Mesendoderm (in vitro differentiated cells): ENCODE results near the gene WDR48.

Source experiments
- DNase-seq: peaks from one replicate; pipeline ENCODE4 v3.0.0; 2013
- H2AK5ac ChIP-seq: 2 replicates; pipeline ENCODE4 v1.6.1; 2013; ENCODE audit warnings: low read length, inconsistent platforms
- H2BK120ac ChIP-seq: 2 replicates; pipeline ENCODE4 v1.6.1; 2013; ENCODE audit warnings: low read depth, mild to moderate bottlenecking, low read length, moderate library complexity, mixed read lengths
- H2BK15ac ChIP-seq: replicated peaks from 2 replicates; pipeline ENCODE4 v1.6.1; 2013; ENCODE audit warnings: low read depth, mild to moderate bottlenecking, moderate library complexity
- H2BK5ac ChIP-seq: 2 replicates; pipeline ENCODE4 v1.6.1; 2013; ENCODE audit warnings: low read length, inconsistent platforms
- H3K18ac ChIP-seq: 2 replicates; pipeline ENCODE4 v1.6.1; 2013; ENCODE audit warnings: mild to moderate bottlenecking, low read length, mixed read lengths
- H3K23ac ChIP-seq: one replicate; pipeline ENCODE4 v1.6.1; 2013; ENCODE audit warnings: low read length
- H3K27ac ChIP-seq: 2 replicates; pipeline ENCODE4 v1.5.1; 2013; ENCODE audit warnings: low read depth, mild to moderate bottlenecking, inconsistent platforms, low read length, moderate library complexity
- H3K27me3 ChIP-seq: 2 replicates; pipeline ENCODE4 v1.6.1; 2013; ENCODE audit warnings: low read length, control low read depth, mild to moderate bottlenecking, inconsistent platforms; ENCODE audit not compliant: insufficient read depth, poor library complexity
- H3K36me3 ChIP-seq: 2 replicates; pipeline ENCODE4 v1.6.1; 2013; ENCODE audit warnings: low read length, inconsistent platforms; ENCODE audit not compliant: control insufficient read depth, insufficient read depth
- H3K4ac ChIP-seq: one replicate; pipeline ENCODE4 v1.6.1; 2013; ENCODE audit warnings: low read depth, mild to moderate bottlenecking, low read length, moderate library complexity
- H3K4me1 ChIP-seq: 2 replicates; pipeline ENCODE4 v1.6.1; 2013; ENCODE audit warnings: low read depth, low read length, inconsistent platforms; ENCODE audit not compliant: control insufficient read depth
- H3K4me2 ChIP-seq: 2 replicates; pipeline ENCODE4 v1.6.1; 2013; ENCODE audit warnings: low read length
- H3K4me3 ChIP-seq: 2 replicates; pipeline ENCODE4 v1.5.1; 2013; ENCODE audit warnings: mild to moderate bottlenecking, low read length
- H3K56ac ChIP-seq: one replicate; pipeline ENCODE4 v1.6.1; 2013; ENCODE audit warnings: low read length
- H3K79me1 ChIP-seq: 2 replicates; pipeline ENCODE4 v1.6.1; 2013; ENCODE audit warnings: low read length, inconsistent platforms
- H3K79me2 ChIP-seq: 2 replicates; pipeline ENCODE4 v1.6.1; 2013; ENCODE audit warnings: mild to moderate bottlenecking, low read length; ENCODE audit not compliant: control insufficient read depth, insufficient read depth
- H3K9ac ChIP-seq: 2 replicates; pipeline ENCODE4 v1.6.1; 2013; ENCODE audit warnings: low read length, inconsistent platforms
- H4K5ac ChIP-seq: one replicate; pipeline ENCODE4 v1.6.1; 2013; ENCODE audit warnings: low read length
- H4K8ac ChIP-seq: one replicate; pipeline ENCODE4 v1.6.1; 2013; ENCODE audit warnings: low read depth, mild to moderate bottlenecking, control low read depth, low read length, moderate library complexity
- WGBS: extraction: QIAGEN DNeasy Blood & Tissue Kit; methylation state at CpG from one replicate; pipeline ENCODE4 v1.1.7; 2013; ENCODE audit warnings: low lambda C conversion rate, missing lambda C conversion rate; ENCODE audit not compliant: insufficient coverage; ENCODE audit errors: extremely low coverage; 5-methylcytosine and 5-hydroxymethylcytosine counted together

WDR48 gene

DNA sequence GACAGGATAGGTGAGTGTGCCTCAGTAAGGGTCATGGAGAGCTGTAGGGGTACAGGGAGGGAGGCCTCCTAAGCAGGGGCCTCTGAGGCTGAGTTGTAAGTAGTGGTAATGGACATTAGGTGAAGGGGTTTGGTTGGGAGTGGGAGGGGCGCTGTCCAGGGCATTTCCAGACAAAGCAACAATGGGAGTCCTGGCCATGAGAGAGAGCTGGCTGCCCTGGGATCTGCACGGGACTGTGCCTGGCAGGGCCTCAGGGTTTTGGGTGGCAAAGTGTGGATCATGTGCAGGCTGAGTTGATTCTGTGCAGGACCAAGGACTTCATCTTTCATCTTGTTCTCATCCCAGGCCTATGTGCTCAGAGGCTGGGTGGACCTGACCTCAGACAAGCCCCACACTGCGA, 60.3 kb downstream of the WDR48 start:
- H3K18ac ChIP-seq, result no peak overlapping the region
- H3K23ac ChIP-seq, result no peak overlapping the region
- no peak overlapping the region for H2BK120ac ChIP-seq
- H3K4me1 ChIP-seq, result no peaks in the 10 kb centered on the region
- H3K56ac ChIP-seq, result no peak overlapping the region
- H3K27ac ChIP-seq, result no peak overlapping the region
- no peak overlapping the region for H3K4me3 ChIP-seq
- H3K9ac ChIP-seq, result no peak overlapping the region
- no peak overlapping the region for H4K8ac ChIP-seq
- H3K27me3 ChIP-seq, result no peaks in the 10 kb centered on the region
- no peak for DNase-seq
- no peaks in the 10 kb centered on the region for H3K79me1 ChIP-seq
- no CpG with 5 or more reads among the region's 3 CpGs for WGBS
- H4K5ac ChIP-seq, result no peak overlapping the region
- H3K36me3 ChIP-seq, result no peaks in the 10 kb centered on the region
- no peaks in the 10 kb centered on the region for H3K79me2 ChIP-seq
- H2BK5ac ChIP-seq, result no peak overlapping the region
- H2AK5ac ChIP-seq, result no peak overlapping the region
- no peak overlapping the region for H3K4me2 ChIP-seq
- H2BK15ac ChIP-seq, result no peak overlapping the region
- no peak overlapping the region for H3K4ac ChIP-seq

GRCh38 chr3:39112535-39112934, 60.7 kb downstream of the WDR48 start:
- H3K4me3 ChIP-seq, result no peak overlapping the region
- DNase-seq, result no peak
- H3K23ac ChIP-seq, result no peak overlapping the region
- H2BK120ac ChIP-seq, result no peak overlapping the region
- no peak overlapping the region for H3K56ac ChIP-seq
- no peaks in the 10 kb centered on the region for H3K27me3 ChIP-seq
- no peak overlapping the region for H2BK5ac ChIP-seq
- no CpG with 5 or more reads among the region's 2 CpGs for WGBS
- no peak overlapping the region for H2BK15ac ChIP-seq
- no peaks in the 10 kb centered on the region for H3K79me1 ChIP-seq
- H3K4me1 ChIP-seq, result no peaks in the 10 kb centered on the region
- H4K8ac ChIP-seq, result no peak overlapping the region
- H3K4ac ChIP-seq, result no peak overlapping the region
- H3K18ac ChIP-seq, result no peak overlapping the region
- no peak overlapping the region for H3K9ac ChIP-seq
- H4K5ac ChIP-seq, result no peak overlapping the region
- no peaks in the 10 kb centered on the region for H3K36me3 ChIP-seq
- no peak overlapping the region for H3K4me2 ChIP-seq
- no peaks in the 10 kb centered on the region for H3K79me2 ChIP-seq
- no peak overlapping the region for H2AK5ac ChIP-seq
- no peak overlapping the region for H3K27ac ChIP-seq

DNA sequence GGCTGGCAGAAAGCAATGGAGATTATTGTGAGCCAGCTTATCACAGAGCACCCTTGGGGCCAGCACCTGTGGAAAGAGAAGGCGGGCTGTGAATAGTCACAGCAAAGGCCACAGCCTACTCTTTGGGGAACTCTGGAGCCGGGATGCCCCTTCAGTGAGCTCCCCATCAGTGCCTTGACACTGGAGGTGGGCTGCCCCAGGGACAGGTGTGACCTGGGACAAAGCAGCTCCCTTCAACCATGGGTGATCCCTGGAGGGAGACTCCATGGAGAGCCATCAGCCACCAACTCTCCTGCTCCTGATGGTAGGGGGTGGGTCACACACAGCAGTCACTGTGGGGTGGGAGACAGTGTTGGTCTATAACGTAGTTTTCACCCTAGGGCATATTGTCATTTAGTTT, 61.5 kb downstream of the WDR48 start:
- Histone ChIP-seq H3K79me1 (no peaks in the 10 kb centered on the region), H3K4me1 (no peaks in the 10 kb centered on the region), H2AK5ac (no peak overlapping the region), H3K56ac (no peak overlapping the region), H3K4me2 (no peak overlapping the region), H3K36me3 (no peaks in the 10 kb centered on the region), H3K4me3 (no peak overlapping the region), H3K27me3 (no peaks in the 10 kb centered on the region), H2BK120ac (no peak overlapping the region), H2BK5ac (no peak overlapping the region), H3K18ac (no peak overlapping the region), H3K27ac (no peak overlapping the region), H3K4ac (no peak overlapping the region), H2BK15ac (no peak overlapping the region), H4K8ac (no peak overlapping the region), H3K23ac (no peak overlapping the region), H4K5ac (no peak overlapping the region), H3K9ac (no peak overlapping the region), H3K79me2 (no peaks in the 10 kb centered on the region)
- WGBS, result no CpG with 5 or more reads among the region's 3 CpGs
- no peak for DNase-seq

GRCh38 chr3:39114456-39114855, 62.6 kb downstream of the WDR48 start:
- H3K4ac ChIP-seq, result no peak overlapping the region
- H3K27ac ChIP-seq, result no peak overlapping the region
- WGBS, result no CpG with 5 or more reads among the region's 5 CpGs
- H4K5ac ChIP-seq, result no peak overlapping the region
- no peak overlapping the region for H2BK15ac ChIP-seq
- H3K36me3 ChIP-seq, result no peaks in the 10 kb centered on the region
- H3K79me1 ChIP-seq, result no peaks in the 10 kb centered on the region
- H2AK5ac ChIP-seq, result no peak overlapping the region
- H3K4me1 ChIP-seq, result no peaks in the 10 kb centered on the region
- DNase-seq, result no peak
- no peak overlapping the region for H3K9ac ChIP-seq
- H2BK5ac ChIP-seq, result no peak overlapping the region
- H4K8ac ChIP-seq, result no peak overlapping the region
- H2BK120ac ChIP-seq, result no peak overlapping the region
- H3K56ac ChIP-seq, result no peak overlapping the region
- H3K4me2 ChIP-seq, result no peak overlapping the region
- no peak overlapping the region for H3K18ac ChIP-seq
- no peak overlapping the region for H3K4me3 ChIP-seq
- no peaks in the 10 kb centered on the region for H3K79me2 ChIP-seq
- H3K27me3 ChIP-seq, result no peaks in the 10 kb centered on the region
- H3K23ac ChIP-seq, result no peak overlapping the region

GRCh38 chr3:39115870-39116269, 64.1 kb downstream of the WDR48 start:
- Histone ChIP-seq H3K56ac (no peak overlapping the region), H4K5ac (no peak overlapping the region), H3K36me3 (no peaks in the 10 kb centered on the region), H3K4me2 (no peak overlapping the region), H2BK5ac (no peak overlapping the region), H2AK5ac (no peak overlapping the region), H3K79me2 (no peaks in the 10 kb centered on the region), H3K4ac (no peak overlapping the region), H3K18ac (no peak overlapping the region), H3K23ac (no peak overlapping the region), H3K4me3 (no peak overlapping the region), H4K8ac (no peak overlapping the region), H2BK120ac (no peak overlapping the region), H3K9ac (no peak overlapping the region), H3K79me1 (no peaks in the 10 kb centered on the region), H2BK15ac (no peak overlapping the region), H3K27me3 (no peaks in the 10 kb centered on the region), H3K4me1 (no peaks in the 10 kb centered on the region), H3K27ac (no peak overlapping the region)
- WGBS, result no CpG with 5 or more reads among the region's 3 CpGs
- DNase-seq, result no peak

DNA sequence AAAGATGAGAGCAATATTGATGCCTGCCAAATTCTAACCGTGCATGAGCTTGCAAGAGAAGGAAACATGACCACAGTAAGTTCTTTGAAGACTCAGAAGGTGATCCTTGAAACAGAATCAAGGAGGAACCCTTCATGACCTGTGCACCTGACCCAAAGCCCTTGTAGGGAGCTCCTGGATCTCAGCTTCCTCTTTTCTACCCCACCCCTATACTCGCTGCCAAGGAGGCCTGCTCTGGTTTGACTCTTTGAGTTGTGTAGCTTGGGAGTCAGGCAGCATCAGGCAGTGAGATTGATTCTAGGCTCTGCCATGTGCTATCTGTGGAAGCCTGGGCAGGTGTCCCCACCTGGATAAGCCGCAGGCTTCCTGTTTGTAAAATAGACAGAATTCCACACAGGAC, 66.3 kb downstream of the WDR48 start:
- H3K9ac ChIP-seq, result no peak overlapping the region
- no peaks in the 10 kb centered on the region for H3K79me1 ChIP-seq
- whole genome bisulfite sequencing, result no CpG with 5 or more reads among the region's 3 CpGs
- no peak overlapping the region for H2BK15ac ChIP-seq
- no peak overlapping the region for H3K18ac ChIP-seq
- no peaks in the 10 kb centered on the region for H3K4me1 ChIP-seq
- no peak overlapping the region for H3K27ac ChIP-seq
- no peak overlapping the region for H2BK120ac ChIP-seq
- no peak overlapping the region for H3K4me3 ChIP-seq
- no peak overlapping the region for H2BK5ac ChIP-seq
- no peak overlapping the region for H4K8ac ChIP-seq
- H3K27me3 ChIP-seq, result no peaks in the 10 kb centered on the region
- H3K4me2 ChIP-seq, result no peak overlapping the region
- H3K23ac ChIP-seq, result no peak overlapping the region
- H3K79me2 ChIP-seq, result no peaks in the 10 kb centered on the region
- H3K56ac ChIP-seq, result no peak overlapping the region
- H4K5ac ChIP-seq, result no peak overlapping the region
- no peaks in the 10 kb centered on the region for H3K36me3 ChIP-seq
- no peak for DNase-seq
- H2AK5ac ChIP-seq, result no peak overlapping the region
- H3K4ac ChIP-seq, result no peak overlapping the region
